Mucosa of gallbladder (tissue), 1 donor: ENCODE data around the gene GET4. TPM values are rescaled to one million over a fixed set of nuclear protein-coding genes. Genes with fewer than 3 reads are reported as not detected.
A peak's percentile ranks its signal among the peaks of the same experiment; 100 is the strongest.

Experiments
- DNase-seq: peaks from one replicate; pipeline ENCODE4 v3.0.0-alpha.2; 2020; ENCODE audit warnings: low spot score
- total RNA-seq: library from RNA; stranded (reverse); gene quantifications from one replicate; pipeline ENCODE4 v1.2.1, GENCODE V29; 2021
- donor health status: DM: no; HTN: no; CAD: no.

GET4 gene, protein sequence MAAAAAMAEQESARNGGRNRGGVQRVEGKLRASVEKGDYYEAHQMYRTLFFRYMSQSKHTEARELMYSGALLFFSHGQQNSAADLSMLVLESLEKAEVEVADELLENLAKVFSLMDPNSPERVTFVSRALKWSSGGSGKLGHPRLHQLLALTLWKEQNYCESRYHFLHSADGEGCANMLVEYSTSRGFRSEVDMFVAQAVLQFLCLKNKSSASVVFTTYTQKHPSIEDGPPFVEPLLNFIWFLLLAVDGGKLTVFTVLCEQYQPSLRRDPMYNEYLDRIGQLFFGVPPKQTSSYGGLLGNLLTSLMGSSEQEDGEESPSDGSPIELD
- 37.5 TPM for total RNA-seq

GRCh38 chr7:876077-876971, at the start of gene GET4:
TSS of gene GET4 (plus strand) at chr7:876554. CDS start at chr7:876646, 92 bp downstream.
- DNase-seq: peak; percentile 97

DNA sequence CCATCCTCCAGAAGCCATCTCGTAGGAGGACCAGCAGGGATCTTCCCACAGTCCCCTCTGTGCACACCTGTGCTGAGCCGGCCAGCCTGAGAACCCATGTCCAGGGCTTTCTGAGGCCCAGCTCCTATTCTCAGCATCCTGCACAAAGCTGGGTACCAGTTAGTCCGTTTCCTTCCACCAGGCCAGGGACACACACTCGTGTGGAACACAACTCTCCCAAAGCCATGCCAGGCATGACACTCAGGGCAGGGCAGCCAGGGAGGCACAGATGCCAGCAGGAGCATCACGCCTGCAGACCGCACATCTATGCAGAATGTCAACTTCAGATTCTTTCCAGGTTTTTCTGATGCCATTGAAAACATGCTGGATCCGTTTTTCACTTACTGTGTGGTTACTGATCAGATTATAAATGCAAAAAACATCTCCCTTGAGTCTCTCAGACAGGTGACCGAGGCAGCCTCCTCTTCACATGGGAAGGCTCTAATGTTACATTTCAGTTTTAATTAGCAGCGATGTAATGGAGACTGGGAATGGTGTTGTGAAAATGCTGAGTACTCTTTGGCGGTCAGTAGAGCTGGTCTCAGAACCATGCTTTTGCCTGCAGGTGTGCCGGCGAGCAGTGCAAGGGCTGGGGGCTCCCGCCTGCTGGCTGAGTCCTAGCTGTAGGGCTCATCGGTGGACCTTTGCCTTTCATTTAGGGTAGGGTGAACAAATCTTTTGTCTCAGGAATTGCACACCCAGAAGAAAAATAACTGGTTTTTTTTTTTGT, 47.4 kb upstream of the GET4 start:
- DNase-seq: no peak

DNA sequence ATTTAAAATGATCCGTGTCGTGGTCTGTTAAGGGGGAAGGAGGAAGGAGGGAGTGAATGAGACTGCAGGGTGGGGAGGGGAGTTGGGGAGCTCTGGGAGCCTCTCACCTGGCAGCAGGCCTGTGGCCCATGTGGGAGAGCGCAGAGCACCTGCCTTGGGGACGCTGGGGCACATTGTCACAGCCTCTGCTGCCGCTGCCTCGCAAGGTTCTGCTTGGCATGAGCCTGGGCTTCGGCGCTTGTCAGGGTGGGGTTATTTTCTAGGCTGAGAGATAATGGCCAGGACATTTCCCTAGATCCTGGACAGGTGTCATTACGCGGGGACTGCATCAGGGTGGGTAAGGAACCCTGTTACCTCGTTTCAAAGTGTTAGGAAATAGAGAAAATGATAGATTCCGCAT, 46.3 kb upstream of the GET4 start:
- DNase-seq: no peak

GRCh38 chr7:831596-832166, 44.7 kb upstream of the GET4 start:
- DNase-seq: no peak

DNA sequence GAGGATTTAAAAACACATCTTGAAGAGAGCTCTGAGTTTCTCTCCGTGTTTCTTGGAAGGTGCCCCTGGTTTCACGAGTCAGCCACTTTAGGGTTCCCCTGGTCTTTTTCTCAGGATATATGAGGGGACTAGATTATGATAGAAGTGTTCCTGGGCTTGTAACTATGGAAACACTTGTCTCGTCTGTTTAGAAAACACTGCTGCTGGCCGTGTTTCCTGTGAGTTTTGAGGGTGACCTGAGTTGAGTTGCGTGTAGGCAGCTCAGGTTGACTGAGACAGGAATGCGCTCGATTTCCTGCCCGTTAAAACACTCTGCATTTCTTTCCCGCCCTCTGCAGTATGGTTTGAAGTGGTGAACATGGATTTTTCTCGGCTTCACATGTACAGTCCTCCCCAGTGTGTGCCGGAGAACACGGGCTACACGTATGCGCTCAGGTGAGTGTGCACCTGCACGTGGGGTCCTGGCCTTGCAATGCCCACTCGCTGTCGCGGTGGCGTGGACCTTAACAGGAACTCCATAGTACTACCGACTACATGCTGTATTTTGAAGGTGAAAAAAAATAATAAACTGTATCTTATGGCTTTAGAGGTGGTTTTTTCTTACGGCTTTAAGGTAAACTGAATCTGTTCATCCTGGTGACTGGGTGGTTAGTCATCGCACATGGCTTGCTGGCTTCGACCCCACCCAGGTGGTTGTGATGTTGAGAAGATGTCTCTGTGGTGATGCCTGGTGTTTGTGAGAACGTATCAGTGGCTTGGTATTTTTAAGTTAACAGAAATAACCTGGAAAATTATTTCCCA, 44.0 kb upstream of the GET4 start, which contains the start of gene SUN1:
Gene SUN1 (plus strand): TSS at position 310 of the 801 bp plus-strand sequence. CDS start 49 bp downstream, at position 359.
- DNase-seq: no peak

GRCh38 chr7:832968-833424, 43.4 kb upstream of the GET4 start:
- no peak for DNase-seq

- DNase-seq: no peak
These were observed 42.6 kb upstream of the GET4 start for GRCh38 chr7:833601-834258.

GRCh38 chr7:834277-834676, 42.1 kb upstream of the GET4 start:
- DNase-seq: no peak

DNA sequence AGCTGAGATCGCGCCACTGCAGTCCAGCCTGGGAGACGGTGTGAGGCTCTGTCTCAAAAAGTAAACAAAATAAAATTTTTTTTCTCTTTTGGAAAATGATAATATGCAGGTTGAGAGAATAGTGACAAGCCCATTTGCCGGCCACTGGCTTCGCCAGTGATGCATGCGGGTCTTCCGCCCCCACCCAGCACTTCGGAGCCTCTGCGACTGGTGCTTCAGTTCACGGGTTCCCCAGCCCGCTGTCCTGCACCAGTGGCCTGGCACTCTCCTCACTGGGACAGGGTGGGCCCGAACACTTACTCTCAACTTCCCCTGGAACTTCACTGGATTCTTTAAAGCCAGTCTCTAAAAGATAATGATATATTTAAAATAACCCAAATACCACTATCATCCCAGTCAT, 41.3 kb upstream of the GET4 start:
- DNase-seq: no peak

GRCh38 chr7:835485-836401, 40.6 kb upstream of the GET4 start:
- DNase-seq: peak; percentile 46

DNA sequence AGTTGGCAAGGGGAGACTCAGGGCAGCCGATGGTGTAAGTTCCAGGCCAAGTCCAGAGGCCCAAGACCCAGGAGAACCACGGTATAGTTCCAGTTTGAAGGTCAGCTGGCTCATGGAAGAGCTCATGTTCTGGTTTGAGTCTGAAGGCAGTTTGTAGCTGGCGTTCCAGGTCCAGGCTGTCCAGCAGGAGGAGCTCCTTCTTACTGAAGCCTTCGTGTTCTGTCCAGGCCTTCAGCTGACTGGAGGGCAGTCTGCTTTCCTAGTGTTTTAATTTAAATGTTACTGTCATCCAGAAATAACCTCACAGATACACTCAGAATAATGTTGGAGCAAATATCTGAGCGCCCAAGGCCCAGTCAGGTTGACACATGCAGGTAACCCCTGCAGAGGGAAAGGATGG, 39.9 kb upstream of the GET4 start:
- DNase-seq: no peak

- no peak for DNase-seq
These were observed 39.4 kb upstream of the GET4 start for GRCh38 chr7:837001-837400.

DNA sequence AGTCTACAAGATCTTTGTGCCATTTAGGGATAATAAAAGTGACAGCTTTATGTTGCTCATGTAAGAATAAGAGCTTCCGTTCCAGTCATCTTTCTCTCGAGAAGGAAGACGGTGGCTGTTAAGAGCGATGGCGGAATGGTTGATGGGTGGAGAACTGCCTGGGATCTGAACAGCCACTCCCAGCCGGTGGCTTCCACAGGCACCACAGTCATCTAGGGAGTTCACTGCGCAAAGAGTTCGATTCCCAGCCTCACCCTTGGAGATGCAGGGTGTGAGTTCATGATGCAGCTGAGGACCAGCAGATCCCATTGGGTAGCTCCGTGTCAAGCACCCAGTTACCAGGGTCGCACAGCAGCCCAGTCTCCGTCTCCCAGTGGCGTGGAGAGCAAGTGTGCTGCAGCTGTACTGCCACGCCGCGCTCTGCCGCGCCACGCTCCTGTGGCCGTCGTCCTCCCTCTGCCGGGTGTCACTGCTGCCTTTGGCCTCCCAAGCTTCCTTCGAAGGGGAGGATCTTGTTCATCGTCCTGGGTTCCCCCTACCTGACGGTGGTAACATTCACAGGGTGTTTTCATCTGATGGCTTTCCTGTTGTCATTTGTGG, 36.3 kb upstream of the GET4 start:
- no peak for DNase-seq

GRCh38 chr7:841943-842342, 34.4 kb upstream of the GET4 start:
- DNase-seq: no peak

DNA sequence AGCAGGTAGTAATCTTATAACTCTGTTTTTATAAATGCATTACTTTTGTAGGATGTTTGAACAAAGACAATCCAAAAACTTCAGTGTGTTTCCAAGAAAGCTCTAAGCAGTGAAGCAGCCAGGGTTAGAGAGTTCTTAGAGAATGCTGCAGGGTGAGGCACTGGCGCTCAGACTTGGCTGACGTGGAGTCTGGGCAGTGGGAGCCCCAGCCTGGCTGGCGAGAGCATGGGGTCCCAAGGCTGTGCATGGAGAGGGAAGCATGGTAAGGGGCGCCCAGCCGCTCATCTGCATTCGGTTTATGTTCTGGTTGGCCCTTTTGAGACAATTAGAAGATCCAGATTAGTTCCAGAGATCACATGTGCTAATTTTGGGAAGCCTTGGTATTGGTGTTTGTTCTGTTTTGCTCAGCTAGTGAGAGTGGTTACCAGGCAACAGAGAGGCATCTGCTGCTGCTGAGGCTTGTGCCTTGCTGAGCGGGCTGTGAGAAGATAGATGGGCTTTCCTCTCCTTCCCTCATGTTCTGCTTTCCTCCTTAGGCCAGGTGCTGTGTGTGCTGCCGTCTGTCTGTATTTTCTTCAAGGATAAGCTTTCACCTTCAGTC, 33.8 kb upstream of the GET4 start:
- no peak for DNase-seq

DNA sequence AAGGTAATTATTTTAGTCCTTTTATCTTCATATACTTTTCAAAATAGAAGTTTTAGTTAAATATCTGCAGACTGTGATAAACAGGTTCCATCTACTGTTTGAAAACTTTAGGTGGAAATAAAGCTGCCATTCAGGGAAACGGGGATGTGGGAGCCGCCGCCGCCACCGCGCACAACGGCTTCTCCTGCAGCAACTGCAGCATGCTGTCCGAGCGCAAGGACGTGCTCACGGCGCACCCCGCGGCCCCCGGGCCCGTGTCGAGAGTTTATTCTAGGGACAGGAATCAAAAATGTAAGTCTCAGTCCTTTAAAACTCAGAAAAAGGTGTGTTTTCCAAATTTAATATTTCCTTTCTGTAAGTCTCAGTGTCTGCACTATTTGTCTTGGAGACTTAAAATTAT, 33.1 kb upstream of the GET4 start:
- DNase-seq: no peak

DNA sequence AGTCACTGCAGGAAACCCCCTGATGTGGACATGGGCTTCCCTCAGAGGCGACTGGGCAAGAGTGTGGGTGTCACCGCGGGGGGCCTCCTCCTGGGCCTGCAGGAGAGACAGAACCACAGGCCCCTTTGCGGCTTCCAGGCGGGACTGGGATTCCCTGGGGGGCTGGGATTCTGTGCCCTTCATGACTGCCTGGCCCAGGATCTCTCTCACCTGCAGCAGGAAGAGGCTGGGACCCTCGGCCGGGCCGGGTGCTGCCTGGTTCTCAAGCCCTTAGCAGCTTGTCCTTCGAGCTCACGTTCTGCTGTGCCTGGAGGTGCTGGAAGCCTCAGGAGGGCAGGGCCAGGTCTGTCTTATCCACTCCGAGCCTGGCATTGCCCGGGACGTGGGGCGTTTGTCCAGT, 32.3 kb upstream of the GET4 start:
- DNase-seq: no peak

- DNase-seq: no peak
These were observed 31.8 kb upstream of the GET4 start for GRCh38 chr7:844514-844913.
